Measurements from ENCODE around the gene TBX18. TPM values are rescaled to one million over a fixed set of nuclear protein-coding genes. Genes with fewer than 3 reads are reported as not detected.

Gene TBX18
- total and polyA plus RNA-seq, 2 of the 4 experiments (the other 2 are of a cell fraction): 0.86 to 1.3 TPM

- Histone ChIP-seq H4K8ac (ENCODE audit: low read depth in 2 of 2, low read length in 2 of 2) (no peak overlapping the region; a peak in 1 of 4 replicates), H3K9me3 (ENCODE audit: control insufficient read depth, insufficient read depth, low read length) (no peaks in the 10 kb centered on the region), H3K27me3 (ENCODE audit: control insufficient read depth, insufficient read depth, low read length) (no peaks in the 10 kb centered on the region), H3K4me2 (ENCODE audit: low read depth, low read length) (no peak overlapping the region), H3K4me3 (ENCODE audit: insufficient read depth, low read depth, low read length) (no peak overlapping the region), H3K27ac (ENCODE audit: insufficient read depth, low read length) (no peak overlapping the region), H3K14ac (replicated peaks; ENCODE audit: low read depth, low read length) (no peak overlapping the region), H3K9ac (ENCODE audit: low read depth, low read length) (no peak overlapping the region), H2AK9ac (replicated peaks; ENCODE audit: low read depth, low read length, poor library complexity) (no peak overlapping the region), H3K4ac (ENCODE audit: low read depth, low read length) (peak overlapping the region; percentile 48; the same call in 1 of the 2 replicates), H3K23ac (ENCODE audit: low read depth, low read length) (no peak overlapping the region), H3K79me1 (ENCODE audit: low read depth in 1 of 2, low read length in 2 of 2) (no peaks in the 10 kb centered on the region), H3K56ac (ENCODE audit: extremely low read depth, insufficient read depth, low read length) (0 out of 2 replicates have a peak overlapping the region, but pooled peaks have one; percentile 44), H3K4me1 (ENCODE audit: control insufficient read depth, insufficient read depth, low read length) (peaks cover 3% of the 10 kb centered on the region), H2AFZ (replicated peaks; ENCODE audit: low read length, poor library complexity) (no peak overlapping the region), H2BK120ac (ENCODE audit: low read depth, low read length) (peak overlapping the region; percentile 56; the same call in 1 of the 2 replicates), H3K36me3 (ENCODE audit: control insufficient read depth, insufficient read depth, low read length) (no peaks in the 10 kb centered on the region), H4K91ac (ENCODE audit: insufficient read depth, low read depth, low read length) (peak overlapping the region; percentile 20; the same call in 1 of the 2 replicates), H3K18ac (ENCODE audit: low read depth, low read length) (peak overlapping the region; percentile 68; the same call in 1 of the 2 replicates), H4K20me1 (ENCODE audit: insufficient read depth, low read length) (no peaks in the 10 kb centered on the region), H2BK20ac (ENCODE audit: low read depth, low read length) (0 out of 2 replicates have a peak overlapping the region, but pooled peaks have one; percentile 27), H2BK5ac (ENCODE audit: low read depth, low read length, poor library complexity, severe bottlenecking) (peak overlapping the region; percentile 80), H2BK15ac (ENCODE audit: low read depth, low read length) (no peak overlapping the region; the same call in 2 of the 3 replicates), H4K5ac (ENCODE audit: low read depth, low read length) (no peak overlapping the region; the same call in 1 of the 2 replicates), H2AK5ac (ENCODE audit: low read depth, low read length) (no peak overlapping the region), H3K9me1 (ENCODE audit: insufficient read depth, low read length) (0 out of 2 replicates have a peak, but pooled peaks cover 3% of the 10 kb centered on the region)
- in situ Hi-C loops (cut with MboI; ENCODE audit: low sequenced_read_pairs): no loop called here
- dilution Hi-C loops (cut with HindIII; ENCODE audit: low sequenced_read_pairs, unreplicated experiment): no loop called here
- ChIA-PET CTCF (no interaction called here), POLR2A (ENCODE audit: unreplicated experiment) (no interaction called here)
- BruUV-seq (replicated peaks): no TSS peak
- WGBS, 2 experiments (ENCODE audit: extremely low coverage in 2 of 2, insufficient read length in 1 of 2): no CpG with 5 or more reads among the region's 4 CpGs
- intact Hi-C loops (cut with micrococcal nuclease): no loop called here
- peak; percentile 33 for ATAC-seq (ENCODE audit: low read depth)
- DNase-seq: peak; percentile 73
- TF ChIP-seq CTCF (conservative IDR thresholded peaks at IDR 0.05; ENCODE audit: low read depth, low read length) (no peak), FOS (IDR thresholded peaks at IDR 0.05; ENCODE audit: low read depth, low read length) (peak; percentile 27; the same call in 1 of the 2 replicates), CEBPB (IDR thresholded peaks at IDR 0.05; ENCODE audit: low read depth, low read length) (no peak), MAZ (IDR thresholded peaks at IDR 0.05; ENCODE audit: borderline replicate concordance, low read depth, low read length) (no peak)
Measured at GRCh38 chr6:84645563-84646266, 118.7 kb downstream of the TBX18 start.
